HepG2 (cell line): ENCODE data around the gene UGT1A8. TPM values are rescaled to one million over a fixed set of nuclear protein-coding genes. Genes with fewer than 3 reads are reported as not detected.
"Not testable (repeated sequence)": the region's sequence is repeated elsewhere in the genome, so short reads cannot be mapped to it uniquely, and the experiment has no call there.

ENCODE experiments used
- ATAC-seq: fragments of 200-7000 bp; cut with Tn5 transposase; 3 replicates; pipeline ENCODE4 v1.9.1; 2020; ENCODE audit warnings: mild to moderate bottlenecking, moderate library complexity
- BruUV-seq: library from RNA; stranded (reverse); fragments of 400-500 nt; replicated peaks from 2 replicates; lab custom pipeline; 2021; lab: Mats Ljungman, UMichigan
- CTCF ChIA-PET: fragments of 300-600 bp; formaldehyde crosslinking; extraction: SDS; loops from one replicate; lab custom pipeline; 2021; ENCODE audit warnings: low total read pairs, inconsistent platforms, low intra/inter-chr PET ratio; lab: Yijun Ruan, JAX
- POLR2A ChIA-PET: fragments of 350-600 bp; sonication (Branson Sonifier 250); formaldehyde crosslinking; loops from one replicate; lab custom pipeline; 2020; ENCODE audit warnings: antibody characterized with exemption, inconsistent platforms; lab: Yijun Ruan, JAX
- DNase-seq: peaks from one replicate; pipeline ENCODE4 v3.0.0-alpha.2; 2015; ENCODE audit warnings: low spot score
- FAIRE-seq: peaks from 3 replicates; lab custom pipeline; 2011; peaks lifted over from hg19 to GRCh38; lab: Jason Lieb, UNC
- H2AFZ ChIP-seq: one replicate; pipeline ENCODE4 v1.6.1; 2011; ENCODE audit warnings: low read length, inconsistent platforms
- H3K27ac ChIP-seq: fragments of 300-600 bp; 3 replicates; pipeline ENCODE4 v1.8.0; 2011; ENCODE audit warnings: mixed run types, mild to moderate bottlenecking, mixed read lengths, low read length, inconsistent platforms; ENCODE audit not compliant: insufficient read depth; ENCODE audit errors: extremely low read length
- H3K27me3 ChIP-seq, 2 experiments: fragments of 200-600 bp in 1 of 2; 2 replicates in 1 of 2; 3 replicates in 1 of 2; pipeline versions ENCODE4 v1.6.0 to v1.8.0; 2011; ENCODE audit warnings: low read length in 2 of 2, mild to moderate bottlenecking in 2 of 2, moderate library complexity in 2 of 2, inconsistent platforms in 1 of 2; ENCODE audit not compliant: insufficient read depth in 2 of 2, control insufficient read depth in 1 of 2
- H3K36me3 ChIP-seq, 2 experiments: fragments of 200-600 bp in 1 of 2; replicated peaks in 1 of 2; 2 replicates in 1 of 2; 3 replicates in 1 of 2; pipeline versions ENCODE4 v1.5.1 to v1.8.0; 2011; ENCODE audit warnings: low read length in 2 of 2, inconsistent platforms in 1 of 2; ENCODE audit not compliant: insufficient read depth in 2 of 2, control insufficient read depth in 1 of 2
- H3K4me1 ChIP-seq: 2 replicates; pipeline ENCODE4 v1.5.1; 2012; ENCODE audit warnings: low read length, inconsistent platforms; ENCODE audit not compliant: insufficient read depth
- H3K4me2 ChIP-seq: 2 replicates; pipeline ENCODE4 v1.6.0; 2011; ENCODE audit warnings: low read depth, low read length, inconsistent platforms
- H3K4me3 ChIP-seq, 3 experiments: fragments of 200-600 bp in 1 of 3; sonication (generic), shearing (Covaris generic) in 1 of 3; replicated peaks in 1 of 3; 2 replicates each; pipeline ENCODE4 v1.5.1; 2011 to 2016; ENCODE audit warnings: low read length in 3 of 3, inconsistent platforms in 2 of 3, low read depth in 2 of 3, mild to moderate bottlenecking in 2 of 3, control low read depth in 1 of 3, mixed read lengths in 1 of 3; ENCODE audit not compliant: insufficient read depth in 1 of 3
- H3K79me2 ChIP-seq: one replicate; pipeline ENCODE4 v1.6.1; 2011; ENCODE audit warnings: low read length, inconsistent platforms; ENCODE audit not compliant: insufficient read depth
- H3K9ac ChIP-seq: 2 replicates; pipeline ENCODE4 v1.6.0; 2011; ENCODE audit warnings: mild to moderate bottlenecking, low read depth, low read length, inconsistent platforms; ENCODE audit not compliant: insufficient read depth
- H3K9me3 ChIP-seq: 2 replicates; pipeline ENCODE4 v1.5.1; 2012; ENCODE audit warnings: mild to moderate bottlenecking, low read length
- H4K20me1 ChIP-seq: 2 replicates; pipeline ENCODE4 v1.6.0; 2011; ENCODE audit warnings: inconsistent platforms, mild to moderate bottlenecking, low read length, moderate library complexity; ENCODE audit not compliant: insufficient read depth
- DMAP1 ChIP-seq: IDR thresholded peaks from 2 replicates; pipeline ENCODE4 v1.6.1; 2016
- ELF4 ChIP-seq: sonication (generic); formaldehyde crosslinking; IDR thresholded peaks from 2 replicates; pipeline ENCODE4 v1.5.0; 2020; ENCODE audit warnings: missing genetic modification reagents, mild to moderate bottlenecking, moderate library complexity, borderline replicate concordance
- FOXC1 ChIP-seq: sonication (generic); formaldehyde crosslinking; IDR thresholded peaks from 2 replicates; pipeline ENCODE4 v1.8.0; 2022; ENCODE audit warnings: mild to moderate bottlenecking, missing genetic modification reagents, borderline replicate concordance
- JARID2 ChIP-seq: sonication (generic); formaldehyde crosslinking; IDR thresholded peaks from 2 replicates; pipeline ENCODE4 v1.8.1; 2023; ENCODE audit warnings: missing genetic modification reagents, inconsistent platforms; ENCODE audit not compliant: insufficient replicate concordance
- MED8 ChIP-seq: sonication (generic); formaldehyde crosslinking; IDR thresholded peaks from 2 replicates; pipeline ENCODE4 v1.8.1; 2023; ENCODE audit warnings: mild to moderate bottlenecking, missing genetic modification reagents; ENCODE audit not compliant: insufficient replicate concordance
- RNF2 ChIP-seq: fragments of 450-650 bp; conservative IDR thresholded peaks from 2 replicates; pipeline ENCODE4 v1.6.1; 2016; ENCODE audit warnings: low read depth
- SALL1 ChIP-seq: sonication (generic); formaldehyde crosslinking; IDR thresholded peaks from 2 replicates; pipeline ENCODE4 v1.8.0; 2022; ENCODE audit warnings: mild to moderate bottlenecking, missing genetic modification reagents
- SOX6 ChIP-seq, 2 experiments: fragments of 450-650 bp in 1 of 2; sonication (generic) in 1 of 2; formaldehyde crosslinking in 1 of 2; IDR thresholded peaks; 2 replicates each; pipeline versions ENCODE4 v1.4.0 to v1.6.1; 2017 to 2020; ENCODE audit warnings: antibody characterized with exemption in 1 of 2, mild to moderate bottlenecking in 1 of 2, missing genetic modification reagents in 1 of 2
- TBX2 ChIP-seq: sonication (generic); formaldehyde crosslinking; IDR thresholded peaks from 2 replicates; pipeline ENCODE4 v1.5.0; 2020; ENCODE audit warnings: missing genetic modification reagents, mild to moderate bottlenecking, borderline replicate concordance
- XRCC5 ChIP-seq: fragments of 200-400 bp; formaldehyde crosslinking; optimal IDR thresholded peaks from 2 replicates; pipeline ENCODE3; 2017; ENCODE audit warnings: mild to moderate bottlenecking, low read length
- ZFP37 ChIP-seq: sonication (generic); formaldehyde crosslinking; IDR thresholded peaks from 2 replicates; pipeline ENCODE4 v1.4.0; 2020; ENCODE audit warnings: missing genetic modification reagents, borderline replicate concordance
- ZNF350 ChIP-seq: sonication (generic); formaldehyde crosslinking; IDR thresholded peaks from 2 replicates; pipeline ENCODE4 v1.4.0; 2020; ENCODE audit warnings: mild to moderate bottlenecking, low read depth, missing genetic modification reagents, borderline replicate concordance
- ZNF788 ChIP-seq: sonication (generic); formaldehyde crosslinking; IDR thresholded peaks from 2 replicates; pipeline ENCODE4 v1.5.0; 2020; ENCODE audit warnings: mild to moderate bottlenecking, missing genetic modification reagents, borderline replicate concordance
- ZNF850 ChIP-seq: sonication (generic); formaldehyde crosslinking; conservative IDR thresholded peaks from 2 replicates; pipeline ENCODE4 v1.9.0; 2021; ENCODE audit warnings: mild to moderate bottlenecking, missing genetic modification reagents
- WGBS: methylation state at CpG from one replicate; pipeline ENCODE4 v1.1.6; 2017; ENCODE audit warnings: low lambda C conversion rate; 5-methylcytosine and 5-hydroxymethylcytosine counted together
- in situ Hi-C: cut with HindIII; loops from 2 replicates; pipeline ENCODE4 v1.10.0; 2017; ENCODE audit warnings: low pct_unique_long_range_greater_than_20kb; ENCODE audit not compliant: extremely low pct_ligation_motif_present
- intact Hi-C: fragments of 100-400 bp; cut with micrococcal nuclease; formaldehyde crosslinking; loops from one replicate; pipeline ENCODE4 v1.10.0; 2022; ENCODE audit not compliant: unreplicated experiment
- polyA plus RNA-seq, 8 experiments: library from polyadenylated mRNA; depleted of rRNA in 3 of 8; stranded (reverse) in 7 of 8; unstranded in 1 of 8; fragments of >200 nt; fragmentation: Illumina TruSeq in 4 of 8; extraction: Trizol in 4 of 8; gene quantifications; 2 replicates each; pipeline versions ENCODE4 v1.2.1 to v1.2.3, GENCODE V29; 2011 to 2016; ENCODE audit warnings: low read depth in 4 of 8, missing spikeins in 1 of 8, mixed read lengths in 1 of 8; ENCODE audit not compliant: insufficient read depth in 1 of 8
- total RNA-seq, 5 experiments: library from RNA; depleted of rRNA; stranded (reverse); fragments of >200 nt; fragmentation: Illumina TruSeq; extraction: Trizol; gene quantifications; 2 replicates each; pipeline ENCODE4 v1.2.3, GENCODE V29; 2016; ENCODE audit warnings: low read depth in 1 of 5
- TF ChIP-seq, protein P1 (sequence below), 2 experiments: sonication (generic) in 1 of 2; formaldehyde crosslinking in 1 of 2; IDR thresholded peaks; 2 replicates each; pipeline versions ENCODE4 v1.5.1 to v1.6.1; 2011 to 2020; ENCODE audit warnings: borderline replicate concordance in 1 of 2, low read depth in 1 of 2, low read length in 1 of 2, mild to moderate bottlenecking in 1 of 2, missing genetic modification reagents in 1 of 2, moderate library complexity in 1 of 2
- TF ChIP-seq, protein P2 (sequence below): sonication (generic); formaldehyde crosslinking; IDR thresholded peaks from 2 replicates; pipeline ENCODE4 v1.5.1; 2020; ENCODE audit warnings: mild to moderate bottlenecking, missing genetic modification reagents, moderate library complexity

Gene UGT1A8
- total and polyA plus RNA-seq, 2 of the 13 experiments (the other 11 are each of a cell fraction or from before 2014, with no cell fraction given), result not detected

DNA sequence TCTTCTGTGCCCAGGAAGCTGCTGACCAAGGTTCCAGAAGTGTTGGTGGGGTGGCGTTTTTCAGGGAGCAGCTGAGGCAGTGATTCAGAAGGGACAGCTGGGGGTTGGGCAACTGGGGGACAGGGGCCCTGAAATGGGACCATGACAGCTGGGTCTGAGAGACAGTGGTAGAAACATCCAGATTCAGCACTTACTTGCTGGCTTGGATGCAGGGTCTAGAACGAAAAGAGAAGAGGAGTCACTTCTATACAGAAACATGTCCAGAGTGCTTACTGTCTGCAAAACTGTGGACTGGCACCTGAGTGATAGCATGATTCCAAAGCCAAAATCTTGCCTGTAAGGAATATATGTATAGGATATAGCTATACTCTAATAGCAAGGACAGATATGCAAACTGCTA lies 128.4 kb downstream of the UGT1A8 start:
- H2AFZ ChIP-seq; H3K36me3 ChIP-seq; DNase-seq; intact Hi-C loops; BruUV-seq; H3K79me2 ChIP-seq; FAIRE-seq; H4K20me1 ChIP-seq; H3K4me3 ChIP-seq; H3K9ac ChIP-seq; CTCF ChIA-PET; in situ Hi-C loops; TF ChIP-seq SOX6 (IDR thresholded peaks at IDR 0.05): not testable (repeated sequence)
- POLR2A ChIA-PET, result interaction anchor here (1.5 to 1.6 kb wide), 2 partner anchors 9 to 12 kb away, joined by 6 to 9 read pairs; no protein-coding TSS in a partner anchor
- H3K9me3 ChIP-seq, result peaks cover 15% of the 10 kb centered on the region
- H3K4me1 ChIP-seq, result peaks cover 27% of the 10 kb centered on the region
- peak overlapping the region; percentile 57 for H3K27ac ChIP-seq
- peak; percentile 51 for ATAC-seq
- peaks cover 1 to 64% of the 10 kb centered on the region in 2 experiments; a peak in 4 of 5 replicates for H3K27me3 ChIP-seq
- 34% methylated on average over 2 of the region's 2 CpGs for WGBS
- H3K4me2 ChIP-seq, result peak overlapping the region; percentile 54
- TF ChIP-seq ZFP37 (CRISPR knock-in tag) (0 out of 2 replicates have a peak, but pooled peaks have one; percentile 2), ZNF850 (CRISPR knock-in tag) (0 out of 2 replicates have a peak, but pooled peaks have one; percentile 3), ZNF350 (CRISPR knock-in tag) (0 out of 2 replicates have a peak, but pooled peaks have one; percentile 10), ELF4 (CRISPR knock-in tag) (0 out of 2 replicates have a peak, but pooled peaks have one; percentile 37), MED8 (CRISPR knock-in tag) (peak; percentile 12), DMAP1 (0 out of 2 replicates have a peak, but pooled peaks have one; percentile 3), ZNF788 (0 out of 2 replicates have a peak, but pooled peaks have one; percentile 5), FOXC1 (CRISPR knock-in tag) (peak; percentile 6; the same call in 1 of the 2 replicates), XRCC5 (peak; percentile 4), JARID2 (CRISPR knock-in tag) (peak; percentile 2), RNF2 (0 out of 2 replicates have a peak, but pooled peaks have one; percentile 2), SOX6 (CRISPR knock-in tag; IDR thresholded peaks at IDR 0.05) (0 out of 2 replicates have a peak, but pooled peaks have one; percentile 62), TBX2 (0 out of 2 replicates have a peak, but pooled peaks have one; percentile 4), SALL1 (peak; percentile 37; the same call in 1 of the 2 replicates)
- TF ChIP-seq, protein P1, sequence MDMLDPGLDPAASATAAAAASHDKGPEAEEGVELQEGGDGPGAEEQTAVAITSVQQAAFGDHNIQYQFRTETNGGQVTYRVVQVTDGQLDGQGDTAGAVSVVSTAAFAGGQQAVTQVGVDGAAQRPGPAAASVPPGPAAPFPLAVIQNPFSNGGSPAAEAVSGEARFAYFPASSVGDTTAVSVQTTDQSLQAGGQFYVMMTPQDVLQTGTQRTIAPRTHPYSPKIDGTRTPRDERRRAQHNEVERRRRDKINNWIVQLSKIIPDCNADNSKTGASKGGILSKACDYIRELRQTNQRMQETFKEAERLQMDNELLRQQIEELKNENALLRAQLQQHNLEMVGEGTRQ (IDR thresholded peaks at IDR 0.05; ENCODE audit: low read depth, low read length), result not testable (repeated sequence)
- TF ChIP-seq, protein P1 (CRISPR knock-in tag; IDR thresholded peaks at IDR 0.05; ENCODE audit: borderline replicate concordance), result peak; percentile 52; the same call in 1 of the 2 replicates
- TF ChIP-seq, protein P2, sequence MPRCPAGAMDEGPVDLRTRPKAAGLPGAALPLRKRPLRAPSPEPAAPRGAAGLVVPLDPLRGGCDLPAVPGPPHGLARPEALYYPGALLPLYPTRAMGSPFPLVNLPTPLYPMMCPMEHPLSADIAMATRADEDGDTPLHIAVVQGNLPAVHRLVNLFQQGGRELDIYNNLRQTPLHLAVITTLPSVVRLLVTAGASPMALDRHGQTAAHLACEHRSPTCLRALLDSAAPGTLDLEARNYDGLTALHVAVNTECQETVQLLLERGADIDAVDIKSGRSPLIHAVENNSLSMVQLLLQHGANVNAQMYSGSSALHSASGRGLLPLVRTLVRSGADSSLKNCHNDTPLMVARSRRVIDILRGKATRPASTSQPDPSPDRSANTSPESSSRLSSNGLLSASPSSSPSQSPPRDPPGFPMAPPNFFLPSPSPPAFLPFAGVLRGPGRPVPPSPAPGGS, result peak; percentile 30; the same call in 1 of the 2 replicates
